H9 (cell line): ENCODE data around the gene CENPQ. TPM values are rescaled to one million over a fixed set of nuclear protein-coding genes. Genes with fewer than 3 reads are reported as not detected.
"Not testable (repeated sequence)": the region's sequence is repeated elsewhere in the genome, so short reads cannot be mapped to it uniquely, and the experiment has no call there.

ENCODE experiments used
- DNase-seq: peaks from one replicate; pipeline ENCODE4 v3.0.0-alpha.2; 2017
- H2AFZ ChIP-seq: one replicate; pipeline ENCODE4 v1.6.1; 2013; ENCODE audit warnings: mild to moderate bottlenecking, low read length, control low read depth, moderate library complexity
- H2AK5ac ChIP-seq: 2 replicates; pipeline ENCODE4 v1.6.1; 2013; ENCODE audit warnings: low read length, control low read depth, mixed read lengths; ENCODE audit not compliant: insufficient read length
- H2BK120ac ChIP-seq: one replicate; pipeline ENCODE4 v1.6.1; 2013; ENCODE audit warnings: low read depth, mild to moderate bottlenecking, low read length, control low read depth, inconsistent platforms; ENCODE audit not compliant: poor library complexity, severe bottlenecking
- H2BK12ac ChIP-seq: 2 replicates; pipeline ENCODE4 v1.6.1; 2013; ENCODE audit warnings: low read length, control low read depth, mixed read lengths, low read depth; ENCODE audit not compliant: insufficient read length
- H2BK15ac ChIP-seq: 2 replicates; pipeline ENCODE4 v1.6.1; 2013; ENCODE audit warnings: low read depth, low read length, control low read depth
- H2BK20ac ChIP-seq: one replicate; pipeline ENCODE4 v1.6.1; 2013; ENCODE audit warnings: low read depth, mild to moderate bottlenecking, low read length, control low read depth, inconsistent platforms; ENCODE audit not compliant: poor library complexity, severe bottlenecking
- H2BK5ac ChIP-seq: 2 replicates; pipeline ENCODE4 v1.6.1; 2013; ENCODE audit warnings: low read length, control low read depth, mixed read lengths; ENCODE audit not compliant: insufficient read length
- H3K14ac ChIP-seq: 2 replicates; pipeline ENCODE4 v1.6.1; 2013; ENCODE audit warnings: low read length, control low read depth; ENCODE audit not compliant: insufficient read depth
- H3K18ac ChIP-seq: 2 replicates; pipeline ENCODE4 v1.6.1; 2013; ENCODE audit warnings: low read depth, mild to moderate bottlenecking, mixed read lengths, low read length, control low read depth; ENCODE audit not compliant: insufficient read length
- H3K23ac ChIP-seq: 2 replicates; pipeline ENCODE4 v1.6.1; 2013; ENCODE audit warnings: low read length, control low read depth, mixed read lengths, low read depth; ENCODE audit not compliant: insufficient read length
- H3K23me2 ChIP-seq: 2 replicates; pipeline ENCODE4 v1.6.1; 2013; ENCODE audit warnings: low read depth, mild to moderate bottlenecking, mixed read lengths, low read length, control low read depth; ENCODE audit not compliant: insufficient read length, poor library complexity, severe bottlenecking
- H3K27ac ChIP-seq: 2 replicates; pipeline ENCODE4 v1.5.1; 2013; ENCODE audit warnings: low read length, control low read depth, mixed read lengths, low read depth; ENCODE audit not compliant: insufficient read length
- H3K27me3 ChIP-seq: 2 replicates; pipeline ENCODE4 v1.6.1; 2013; ENCODE audit warnings: low read length, control low read depth, inconsistent platforms; ENCODE audit not compliant: insufficient read depth
- H3K4ac ChIP-seq: 2 replicates; pipeline ENCODE4 v1.6.1; 2013; ENCODE audit warnings: low read depth, mild to moderate bottlenecking, control low read depth, inconsistent platforms, low read length, moderate library complexity
- H3K4me1 ChIP-seq: 2 replicates; pipeline ENCODE4 v1.6.1; 2013; ENCODE audit warnings: low read length, control low read depth, inconsistent platforms; ENCODE audit not compliant: insufficient read depth
- H3K4me2 ChIP-seq: 2 replicates; pipeline ENCODE4 v1.6.1; 2013; ENCODE audit warnings: low read length, control low read depth, mixed read lengths; ENCODE audit not compliant: insufficient read length, insufficient read depth
- H3K56ac ChIP-seq: 2 replicates; pipeline ENCODE4 v1.6.1; 2013; ENCODE audit warnings: low read depth, mild to moderate bottlenecking, mixed read lengths, low read length, control low read depth; ENCODE audit not compliant: insufficient read length
- H3K79me1 ChIP-seq: 2 replicates; pipeline ENCODE4 v1.6.1; 2013; ENCODE audit warnings: low read depth, mild to moderate bottlenecking, moderate library complexity, low read length, control low read depth, inconsistent platforms; ENCODE audit not compliant: insufficient read depth, poor library complexity, severe bottlenecking
- H3K79me2 ChIP-seq: 2 replicates; pipeline ENCODE4 v1.6.1; 2013; ENCODE audit warnings: low read length, control low read depth, inconsistent platforms; ENCODE audit not compliant: insufficient read depth
- H3K9ac ChIP-seq: 2 replicates; pipeline ENCODE4 v1.6.1; 2013; ENCODE audit warnings: low read length, control low read depth, mixed read lengths; ENCODE audit not compliant: insufficient read length; ENCODE audit errors: extremely low read depth
- H3K9me3 ChIP-seq: one replicate; pipeline ENCODE4 v1.6.1; 2013; ENCODE audit warnings: low read depth, low read length, inconsistent platforms; ENCODE audit not compliant: control insufficient read depth
- H3T11ph ChIP-seq: one replicate; pipeline ENCODE4 v1.6.1; 2013; ENCODE audit warnings: mild to moderate bottlenecking, low read length, control low read depth, inconsistent platforms
- H4K20me1 ChIP-seq: one replicate; pipeline ENCODE4 v1.6.1; 2013; ENCODE audit not compliant: control insufficient read depth, insufficient read length, insufficient read depth
- H4K5ac ChIP-seq: 2 replicates; pipeline ENCODE4 v1.6.1; 2013; ENCODE audit warnings: low read depth, mild to moderate bottlenecking, mixed read lengths, low read length, control low read depth; ENCODE audit not compliant: insufficient read length
- H4K8ac ChIP-seq: replicated peaks from 2 replicates; pipeline ENCODE4 v1.6.1; 2013; ENCODE audit warnings: low read length, control low read depth, mixed read lengths, low read depth; ENCODE audit not compliant: insufficient read length
- H4K91ac ChIP-seq: 2 replicates; pipeline ENCODE4 v1.6.1; 2013; ENCODE audit warnings: low read depth, mild to moderate bottlenecking, moderate library complexity, mixed read lengths, low read length, control low read depth; ENCODE audit not compliant: insufficient read length
- H3K27ac Mint-ChIP-seq, 3 experiments: 2 replicates in 2 of 3; 3 replicates in 1 of 3; pipeline ENCODE4 v1.8.0; 2020 to 2021; ENCODE audit warnings: mixed read lengths in 3 of 3, mild to moderate bottlenecking in 1 of 3, moderate library complexity in 1 of 3
- H3K27me3 Mint-ChIP-seq: 2 replicates; pipeline ENCODE4 v1.8.0; 2021; ENCODE audit warnings: low read depth, mild to moderate bottlenecking, moderate library complexity, mixed read lengths
- H3K36me3 Mint-ChIP-seq, 3 experiments: 2 replicates in 2 of 3; 3 replicates in 1 of 3; pipeline ENCODE4 v1.8.0; 2020 to 2021; ENCODE audit warnings: low read depth in 3 of 3, mixed read lengths in 3 of 3; ENCODE audit not compliant: insufficient read depth in 1 of 3
- H3K4me1 Mint-ChIP-seq, 2 experiments: 2 replicates each; pipeline ENCODE4 v1.8.0; 2020; ENCODE audit warnings: mixed read lengths in 2 of 2
- H3K4me3 Mint-ChIP-seq, 2 experiments: 2 replicates in 1 of 2; 3 replicates in 1 of 2; pipeline ENCODE4 v1.8.0; 2020 to 2021; ENCODE audit warnings: mild to moderate bottlenecking in 2 of 2, mixed read lengths in 2 of 2, moderate library complexity in 1 of 2
- H3K9me3 Mint-ChIP-seq, 2 experiments: 2 replicates in 1 of 2; 3 replicates in 1 of 2; pipeline ENCODE4 v1.8.0; 2020; ENCODE audit warnings: mild to moderate bottlenecking in 2 of 2, mixed read lengths in 2 of 2, moderate library complexity in 1 of 2
- CTCF ChIP-seq: fragments of 200-600 bp; sonication (generic); conservative IDR thresholded peaks from 3 replicates; pipeline ENCODE4 v1.8.0; 2021; ENCODE audit warnings: antibody characterized with exemption, mild to moderate bottlenecking
- WGBS: extraction: QIAGEN DNeasy Blood & Tissue Kit; methylation state at CpG from one replicate; pipeline ENCODE4 v1.1.7; 2013; ENCODE audit warnings: missing lambda C conversion rate, low lambda C conversion rate, mixed read lengths; ENCODE audit not compliant: insufficient read length; ENCODE audit errors: extremely low coverage; 5-methylcytosine and 5-hydroxymethylcytosine counted together
- total RNA-seq: library from RNA; stranded (reverse); gene quantifications from 2 replicates; pipeline ENCODE4 v1.2.1, GENCODE V29; 2021

Gene CENPQ
- total RNA-seq, 1 experiment from 2014 or later: 15.5 TPM

GRCh38 chr6:49468042-49468441 is 4.9 kb downstream of the CENPQ start:
- no peak overlapping the region for H2BK120ac ChIP-seq
- H3K9me3 ChIP-seq: no peaks in the 10 kb centered on the region
- no peak overlapping the region for H3K18ac ChIP-seq
- H3K4ac ChIP-seq: no peak overlapping the region
- no peak overlapping the region for H4K8ac ChIP-seq
- H3T11ph ChIP-seq: no peak overlapping the region
- no CpG with 5 or more reads among the region's 9 CpGs for WGBS
- H3K27ac Mint-ChIP-seq: no peak overlapping the region
- no peak overlapping the region for H2AK5ac ChIP-seq
- H3K23ac ChIP-seq: no peak overlapping the region
- no peak overlapping the region for H3K4me3 Mint-ChIP-seq
- no peaks in the 10 kb centered on the region for H3K27me3 ChIP-seq
- no peak overlapping the region for H2BK20ac ChIP-seq
- H3K36me3 Mint-ChIP-seq: peaks cover 14 to 23% (median 17%) of the 10 kb centered on the region in 3 experiments; a peak in 6 of 7 replicates
- H3K9me3 Mint-ChIP-seq: no peaks in the 10 kb centered on the region
- DNase-seq: no peak
- H4K91ac ChIP-seq: no peak overlapping the region
- H4K5ac ChIP-seq: no peak overlapping the region
- peaks cover 6 to 7% of the 10 kb centered on the region in 2 experiments for H3K4me1 Mint-ChIP-seq
- H3K79me1 ChIP-seq: no peaks in the 10 kb centered on the region
- peaks cover 14% of the 10 kb centered on the region; the same call in 1 of the 2 replicates for H3K79me2 ChIP-seq
- no peaks in the 10 kb centered on the region for H3K4me1 ChIP-seq
- no peak overlapping the region for H2AFZ ChIP-seq
- H2BK15ac ChIP-seq: no peak overlapping the region
- no peak overlapping the region for H3K27ac ChIP-seq
- H3K56ac ChIP-seq: no peak overlapping the region
- H3K4me2 ChIP-seq: no peak overlapping the region
- no peaks in the 10 kb centered on the region for H4K20me1 ChIP-seq
- H2BK12ac ChIP-seq: no peak overlapping the region
- no peak overlapping the region for H3K9ac ChIP-seq
- no peak overlapping the region for H3K14ac ChIP-seq
- peaks cover 3% of the 10 kb centered on the region for H3K23me2 ChIP-seq
- no peak for TF ChIP-seq CTCF
- H3K27me3 Mint-ChIP-seq: no peaks in the 10 kb centered on the region
- no peak overlapping the region for H2BK5ac ChIP-seq

- not testable (repeated sequence) for H3K4ac ChIP-seq, H3K9me3 ChIP-seq, H2BK5ac ChIP-seq, H4K91ac ChIP-seq, H2AK5ac ChIP-seq, H4K5ac ChIP-seq, H2AFZ ChIP-seq, H3K4me2 ChIP-seq, H2BK12ac ChIP-seq, H3K56ac ChIP-seq, H3K27me3 Mint-ChIP-seq, H3K23me2 ChIP-seq, H3K79me1 ChIP-seq, DNase-seq, H4K8ac ChIP-seq, H2BK20ac ChIP-seq, H3K4me1 Mint-ChIP-seq, H3K18ac ChIP-seq, H2BK120ac ChIP-seq, H3K27ac ChIP-seq, H3T11ph ChIP-seq, H3K14ac ChIP-seq, H3K23ac ChIP-seq, H3K27me3 ChIP-seq, H3K79me2 ChIP-seq, H3K4me3 Mint-ChIP-seq, H3K4me1 ChIP-seq, H3K9ac ChIP-seq, H3K27ac Mint-ChIP-seq, H4K20me1 ChIP-seq, H2BK15ac ChIP-seq
- Mint-ChIP-seq H3K36me3 (peaks cover 56 to 80% (median 76%) of the 10 kb centered on the region in 3 experiments), H3K9me3 (peaks cover 16 to 24% of the 10 kb centered on the region in 2 experiments; a peak in 4 of 5 replicates)
- WGBS: no CpG with 5 or more reads among the region's 2 CpGs
Observed at GRCh38 chr6:49476564-49476963, 13.4 kb downstream of the CENPQ start.
